ENCODE data around the gene GNAT2.
"Not testable (repeated sequence)": the region's sequence is repeated elsewhere in the genome, so short reads cannot be mapped to it uniquely, and the experiment has no call there.

DNA sequence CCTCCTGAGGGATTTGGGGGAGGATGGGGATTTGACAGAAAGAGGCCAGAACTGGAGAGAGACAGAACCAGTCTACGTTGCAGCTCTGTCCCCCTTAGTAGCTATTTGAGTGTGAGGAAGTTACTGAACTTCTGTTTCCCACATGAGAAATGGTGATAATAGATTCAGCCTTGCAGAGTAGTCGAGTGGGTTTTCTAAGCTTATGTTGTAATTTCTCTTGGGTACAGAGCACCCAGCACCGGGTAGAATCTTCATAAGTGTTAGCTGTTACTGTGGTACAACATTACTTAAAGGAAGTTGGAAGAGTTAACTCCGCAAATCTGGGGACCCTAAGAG lies 41.2 kb upstream of the GNAT2 start:
- TF ChIP-seq, protein P1, sequence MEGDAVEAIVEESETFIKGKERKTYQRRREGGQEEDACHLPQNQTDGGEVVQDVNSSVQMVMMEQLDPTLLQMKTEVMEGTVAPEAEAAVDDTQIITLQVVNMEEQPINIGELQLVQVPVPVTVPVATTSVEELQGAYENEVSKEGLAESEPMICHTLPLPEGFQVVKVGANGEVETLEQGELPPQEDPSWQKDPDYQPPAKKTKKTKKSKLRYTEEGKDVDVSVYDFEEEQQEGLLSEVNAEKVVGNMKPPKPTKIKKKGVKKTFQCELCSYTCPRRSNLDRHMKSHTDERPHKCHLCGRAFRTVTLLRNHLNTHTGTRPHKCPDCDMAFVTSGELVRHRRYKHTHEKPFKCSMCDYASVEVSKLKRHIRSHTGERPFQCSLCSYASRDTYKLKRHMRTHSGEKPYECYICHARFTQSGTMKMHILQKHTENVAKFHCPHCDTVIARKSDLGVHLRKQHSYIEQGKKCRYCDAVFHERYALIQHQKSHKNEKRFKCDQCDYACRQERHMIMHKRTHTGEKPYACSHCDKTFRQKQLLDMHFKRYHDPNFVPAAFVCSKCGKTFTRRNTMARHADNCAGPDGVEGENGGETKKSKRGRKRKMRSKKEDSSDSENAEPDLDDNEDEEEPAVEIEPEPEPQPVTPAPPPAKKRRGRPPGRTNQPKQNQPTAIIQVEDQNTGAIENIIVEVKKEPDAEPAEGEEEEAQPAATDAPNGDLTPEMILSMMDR (IDR thresholded peaks at IDR 0.05 in 2 of 3, conservative IDR thresholded peaks at IDR 0.05 in 1 of 3; ENCODE audit: control insufficient read depth in 2 of 3, extremely low read depth in 1 of 3, insufficient read depth in 1 of 3, low read depth in 3 of 3, low read length in 3 of 3), result not testable (repeated sequence)
- not testable (repeated sequence) for TF ChIP-seq HDAC2 (IDR thresholded peaks at IDR 0.05); SP1 (IDR thresholded peaks at IDR 0.05; ENCODE audit: low read depth, low read length); LARP7 (IDR thresholded peaks at IDR 0.05); RAD21 (IDR thresholded peaks at IDR 0.05; ENCODE audit: insufficient read depth, low read depth, low read length)
- TF ChIP-seq, protein P2, sequence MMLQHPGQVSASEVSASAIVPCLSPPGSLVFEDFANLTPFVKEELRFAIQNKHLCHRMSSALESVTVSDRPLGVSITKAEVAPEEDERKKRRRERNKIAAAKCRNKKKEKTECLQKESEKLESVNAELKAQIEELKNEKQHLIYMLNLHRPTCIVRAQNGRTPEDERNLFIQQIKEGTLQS (IDR thresholded peaks at IDR 0.05; ENCODE audit: borderline replicate concordance, extremely low read depth, low read depth, low read length), result not testable (repeated sequence)

Data from GM12878 (cell line).